ENCODE data around the gene ASL. TPM values are rescaled to one million over a fixed set of nuclear protein-coding genes. Genes with fewer than 3 reads are reported as not detected.
"Not testable (repeated sequence)": the region's sequence is repeated elsewhere in the genome, so short reads cannot be mapped to it uniquely, and the experiment has no call there.

ASL gene
- total RNA-seq, 1 donor from 2014 or later: 26.6 TPM

DNA sequence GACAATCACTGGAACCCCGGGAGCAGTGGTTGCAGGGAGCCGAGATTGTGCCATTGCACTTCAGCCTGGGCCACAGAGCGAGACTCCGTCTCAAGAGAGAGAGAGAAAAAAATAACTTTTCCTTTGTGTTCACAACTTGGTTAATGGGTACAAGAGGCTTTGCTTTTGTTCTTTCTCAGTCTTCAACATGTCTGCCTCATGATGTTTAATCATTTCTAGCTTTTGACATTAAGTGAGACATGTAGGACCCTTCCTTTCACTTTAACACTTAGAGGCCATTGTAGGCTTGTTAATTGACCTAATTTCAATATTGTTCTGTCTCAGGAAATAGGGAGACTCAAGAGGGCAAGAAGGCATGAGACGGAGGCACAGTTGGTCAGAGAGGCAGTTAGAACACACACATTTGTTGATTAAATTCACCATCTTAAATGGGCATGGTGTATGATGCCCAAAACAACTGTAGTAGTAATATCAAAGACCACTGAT, 29.7 kb downstream of the ASL start:
- no peaks in the 10 kb centered on the region for H3K9me3 Mint-ChIP-seq (ENCODE audit: unreplicated experiment)
- no peaks in the 10 kb centered on the region for H3K36me3 Mint-ChIP-seq (ENCODE audit: unreplicated experiment)
- H3K4me1 Mint-ChIP-seq (ENCODE audit: low read depth, unreplicated experiment): no peaks in the 10 kb centered on the region
- no peak overlapping the region for H3K27ac Mint-ChIP-seq (ENCODE audit: unreplicated experiment)
- no peak for DNase-seq
- TF ChIP-seq CTCF (IDR thresholded peaks at IDR 0.05; ENCODE audit: partially characterized antibody, unreplicated experiment): no peak
- H3K4me3 Mint-ChIP-seq (ENCODE audit: unreplicated experiment): no peak overlapping the region
- peaks cover 1% of the 10 kb centered on the region for H3K27me3 Mint-ChIP-seq (ENCODE audit: unreplicated experiment)

- DNase-seq; H3K27me3 Mint-ChIP-seq (ENCODE audit: unreplicated experiment); H3K4me1 Mint-ChIP-seq (ENCODE audit: low read depth, unreplicated experiment); H3K27ac Mint-ChIP-seq (ENCODE audit: unreplicated experiment); H3K9me3 Mint-ChIP-seq (ENCODE audit: unreplicated experiment); H3K4me3 Mint-ChIP-seq (ENCODE audit: unreplicated experiment); H3K36me3 Mint-ChIP-seq (ENCODE audit: unreplicated experiment): not testable (repeated sequence)
Measured at GRCh38 chr7:66108410-66108809, 32.8 kb downstream of the ASL start.

GRCh38 chr7:66110856-66111255, 35.2 kb downstream of the ASL start:
- Mint-ChIP-seq H3K36me3 (ENCODE audit: unreplicated experiment) (no peaks in the 10 kb centered on the region), H3K4me3 (ENCODE audit: unreplicated experiment) (no peak overlapping the region), H3K4me1 (ENCODE audit: low read depth, unreplicated experiment) (peaks cover 3% of the 10 kb centered on the region), H3K9me3 (ENCODE audit: unreplicated experiment) (peaks cover 3% of the 10 kb centered on the region), H3K27ac (ENCODE audit: unreplicated experiment) (no peak overlapping the region), H3K27me3 (ENCODE audit: unreplicated experiment) (peaks cover 5% of the 10 kb centered on the region)
- DNase-seq: no peak
- no peak for TF ChIP-seq CTCF (IDR thresholded peaks at IDR 0.05; ENCODE audit: partially characterized antibody, unreplicated experiment)

DNA sequence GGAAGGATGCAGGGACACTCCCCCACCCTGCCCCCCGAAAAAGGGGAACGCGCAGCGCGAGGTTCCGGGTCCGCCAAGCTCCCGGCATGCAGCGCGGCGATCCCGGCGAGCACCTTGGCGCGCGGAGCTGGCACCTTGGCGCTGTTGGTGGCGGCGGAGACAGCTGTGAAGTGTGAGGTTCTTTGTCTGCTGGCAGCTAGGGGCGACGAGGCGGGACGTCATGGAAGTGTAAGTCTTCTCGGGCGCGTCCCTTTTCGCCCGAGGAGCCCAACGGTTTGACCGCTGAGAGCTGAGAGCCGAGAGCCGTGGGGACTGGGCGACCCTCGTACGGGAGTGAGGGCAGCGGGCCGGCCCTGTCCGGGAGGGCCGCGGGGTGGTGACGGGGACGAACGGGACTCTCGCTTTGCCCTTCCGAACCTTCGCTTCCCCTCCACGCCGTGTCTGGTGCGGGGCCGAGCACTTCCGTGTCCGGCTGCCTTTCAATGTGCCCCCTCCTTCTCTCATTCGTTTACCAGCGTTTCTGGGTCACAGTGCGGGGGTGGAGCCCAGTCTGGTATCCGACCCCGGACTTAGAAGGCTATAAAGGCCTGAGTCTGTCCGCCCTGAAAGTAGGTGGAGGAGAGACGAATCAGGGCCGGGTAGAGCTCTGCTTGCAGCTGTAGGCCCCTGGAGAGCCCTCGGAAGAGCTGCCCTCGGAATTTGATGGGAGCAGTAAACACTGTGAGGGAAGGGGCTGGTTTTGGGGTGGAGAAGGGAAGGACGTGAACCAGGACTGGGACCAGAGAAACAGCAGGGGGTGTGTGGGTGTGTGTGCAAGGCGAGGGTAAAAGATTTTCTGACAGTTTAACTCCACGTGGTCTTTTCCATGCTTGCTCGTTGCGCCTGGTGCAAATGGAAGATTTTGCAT, 39.4 kb downstream of the ASL start, which contains the start of gene CRCP:
CRCP (plus strand) TSS at position 105 of the 907 bp plus-strand sequence; CDS start at position 221, 116 bp downstream.
- DNase-seq: peak; percentile 79
- H3K36me3 Mint-ChIP-seq (ENCODE audit: unreplicated experiment): no peaks in the 10 kb centered on the region
- peaks cover 15% of the 10 kb centered on the region for H3K4me1 Mint-ChIP-seq (ENCODE audit: low read depth, unreplicated experiment)
- no peak for TF ChIP-seq CTCF (IDR thresholded peaks at IDR 0.05; ENCODE audit: partially characterized antibody, unreplicated experiment)
- peaks cover 6% of the 10 kb centered on the region for H3K27me3 Mint-ChIP-seq (ENCODE audit: unreplicated experiment)
- peak within 1 kb of the TSS; percentile 97 for H3K4me3 Mint-ChIP-seq (ENCODE audit: unreplicated experiment)
- H3K27ac Mint-ChIP-seq (ENCODE audit: unreplicated experiment): peak within 1 kb of the TSS; percentile 96
- H3K9me3 Mint-ChIP-seq (ENCODE audit: unreplicated experiment): peaks cover 6% of the 10 kb centered on the region

GRCh38 chr7:66116680-66117420, 41.2 kb downstream of the ASL start:
- H3K4me1 Mint-ChIP-seq (ENCODE audit: low read depth, unreplicated experiment): peaks cover 15% of the 10 kb centered on the region
- H3K27ac Mint-ChIP-seq (ENCODE audit: unreplicated experiment); H3K9me3 Mint-ChIP-seq (ENCODE audit: unreplicated experiment); H3K36me3 Mint-ChIP-seq (ENCODE audit: unreplicated experiment); DNase-seq; H3K27me3 Mint-ChIP-seq (ENCODE audit: unreplicated experiment): not testable (repeated sequence)
- H3K4me3 Mint-ChIP-seq (ENCODE audit: unreplicated experiment): peak overlapping the region; percentile 35
